B cell (primary cell): ENCODE results near the gene NEUROG2. TPM values are rescaled to one million over a fixed set of nuclear protein-coding genes. Genes with fewer than 3 reads are reported as not detected.

Experiments used
- ATAC-seq: fragments of 200-7000 bp; cut with Tn5 transposase; one replicate; pipeline ENCODE4 v1.10.0; 2021; ENCODE audit warnings: low read depth, mild to moderate bottlenecking, moderate number of reproducible peaks, moderate library complexity
- CTCF ChIA-PET: fragments of 350-600 bp; sonication (Branson Sonifier 250); formaldehyde crosslinking; loops from one replicate; lab custom pipeline; 2021; ENCODE audit warnings: antibody characterized with exemption, inconsistent platforms; lab: Charles Lee
- POLR2A ChIA-PET: fragments of 350-600 bp; sonication (Branson Sonifier 250); formaldehyde crosslinking; loops from one replicate; lab custom pipeline; 2021; ENCODE audit warnings: antibody characterized with exemption; lab: Charles Lee
- DNase-seq: peaks from one replicate; pipeline ENCODE4 v3.0.0; 2013
- H2AFZ ChIP-seq: 2 replicates; pipeline ENCODE4 v1.6.1; 2012; ENCODE audit warnings: mild to moderate bottlenecking, low read depth, low read length; ENCODE audit not compliant: insufficient read depth, poor library complexity, severe bottlenecking
- H3K27ac ChIP-seq, 2 donors: 1 replicate in 1 of 2; 2 replicates in 1 of 2; pipeline ENCODE4 v1.5.1; 2012 to 2013; ENCODE audit warnings: low read length in 2 of 2, mild to moderate bottlenecking in 2 of 2, moderate library complexity in 1 of 2
- H3K27me3 ChIP-seq, 4 experiments: fragments of 200-600 bp in 1 of 4; sonication (generic) in 1 of 4; replicated peaks in 1 of 4; 1 replicate in 2 of 4; 2 replicates in 2 of 4; pipeline versions ENCODE4 v1.6.1 to v1.7.0; 2013 to 2016; ENCODE audit warnings: low read length in 3 of 4, mild to moderate bottlenecking in 2 of 4, mixed read lengths in 1 of 4, moderate library complexity in 1 of 4; ENCODE audit not compliant: insufficient read depth in 4 of 4, control insufficient read depth in 3 of 4; ENCODE audit errors: control extremely low read depth in 1 of 4
- H3K36me3 ChIP-seq, 2 experiments: replicated peaks in 1 of 2; 1 replicate in 1 of 2; 2 replicates in 1 of 2; pipeline versions ENCODE4 v1.6.1 to v1.7.1; 2013; ENCODE audit warnings: low read length in 1 of 2; ENCODE audit not compliant: insufficient read depth in 2 of 2, control insufficient read depth in 1 of 2; ENCODE audit errors: control extremely low read depth in 1 of 2, extremely low read depth in 1 of 2
- H3K4me1 ChIP-seq, 2 donors: fragments of 200-600 bp in 1 of 2; sonication (generic) in 1 of 2; 1 replicate in 1 of 2; 2 replicates in 1 of 2; pipeline versions ENCODE4 v1.5.1 to v1.6.1; 2013 to 2017; ENCODE audit warnings: low read length in 2 of 2; ENCODE audit not compliant: control insufficient read depth in 2 of 2, insufficient read depth in 2 of 2
- H3K4me2 ChIP-seq: replicated peaks from 2 replicates; pipeline ENCODE3; 2012; ENCODE audit warnings: mild to moderate bottlenecking, low read depth, low read length; ENCODE audit not compliant: poor library complexity, severe bottlenecking
- H3K4me3 ChIP-seq, 5 experiments: fragments of 200-600 bp in 1 of 5; sonication (generic) in 1 of 5; 1 replicate in 3 of 5; 2 replicates in 2 of 5; pipeline versions ENCODE4 v1.5.1 to v1.7.0; 2011 to 2016; ENCODE audit warnings: low read length in 4 of 5, mild to moderate bottlenecking in 4 of 5, low read depth in 2 of 5, control low read depth in 1 of 5, moderate library complexity in 1 of 5; ENCODE audit not compliant: insufficient read depth in 1 of 5; ENCODE audit errors: control extremely low read depth in 1 of 5, extremely low read depth in 1 of 5
- H3K79me2 ChIP-seq: fragments of 200-600 bp; sonication (generic); one replicate; pipeline ENCODE4 v1.6.0; 2016; ENCODE audit warnings: low read length; ENCODE audit not compliant: control insufficient read depth, insufficient read depth
- H3K9ac ChIP-seq: fragments of 200-600 bp; sonication (generic); 2 replicates; pipeline ENCODE4 v1.6.1; 2017; ENCODE audit warnings: mild to moderate bottlenecking, low read length, moderate library complexity
- H3K9me3 ChIP-seq, 3 donors: one replicate each; pipeline versions ENCODE4 v1.6.1 to v1.7.1; 2013; ENCODE audit warnings: low read length in 2 of 3; ENCODE audit not compliant: control insufficient read depth in 2 of 3, insufficient read depth in 1 of 3; ENCODE audit errors: control extremely low read depth in 1 of 3
- H4K20me1 ChIP-seq: 2 replicates; pipeline ENCODE4 v1.6.0; 2012; ENCODE audit warnings: mild to moderate bottlenecking, low read length; ENCODE audit not compliant: insufficient read depth, control insufficient read depth, poor library complexity, severe bottlenecking
- H3K27ac Mint-ChIP-seq: one replicate; pipeline ENCODE4 v1.8.0; 2021; ENCODE audit warnings: mixed read lengths
- H3K27me3 Mint-ChIP-seq: one replicate; pipeline ENCODE4 v1.8.0; 2021; ENCODE audit warnings: mixed read lengths
- H3K4me1 Mint-ChIP-seq: one replicate; pipeline ENCODE4 v1.8.0; 2021; ENCODE audit warnings: mixed read lengths
- H3K4me3 Mint-ChIP-seq: one replicate; pipeline ENCODE4 v1.8.0; 2021; ENCODE audit warnings: mixed read lengths
- H3K9me3 Mint-ChIP-seq: one replicate; pipeline ENCODE4 v1.8.0; 2022; ENCODE audit warnings: mixed read lengths; ENCODE audit not compliant: insufficient read depth
- EZH2 ChIP-seq: IDR thresholded peaks from 2 replicates; pipeline ENCODE4 v1.6.1; 2012; ENCODE audit warnings: borderline replicate concordance, low read depth, mild to moderate bottlenecking, moderate library complexity, low read length; ENCODE audit not compliant: insufficient read depth, poor library complexity, severe bottlenecking
- WGBS: methylation state at CpG from one replicate; pipeline ENCODE4 v1.1.5; 2013; ENCODE audit warnings: missing lambda C conversion rate; ENCODE audit not compliant: insufficient coverage; 5-methylcytosine and 5-hydroxymethylcytosine counted together
- intact Hi-C: fragments of 100-400 bp; cut with micrococcal nuclease; formaldehyde crosslinking; loops from one replicate; pipeline ENCODE4 v1.10.0; 2022
- polyA plus RNA-seq: library from polyadenylated mRNA; depleted of rRNA; stranded (reverse); fragments of >200 nt; gene quantifications from 2 replicates; pipeline ENCODE4 v1.2.3, GENCODE V29; 2012
- total RNA-seq, 2 donors: library from RNA; stranded (reverse); fragments of 120-200 nt in 1 of 2; gene quantifications; 1 replicate in 1 of 2; 2 replicates in 1 of 2; pipeline versions ENCODE4 v1.2.3 to v1.2.4, GENCODE V29; 2013 to 2022
- TF ChIP-seq, protein P1 (sequence below): fragments of 200-600 bp; IDR thresholded peaks from one replicate; pipeline ENCODE4 v1.8.0; 2022; ENCODE audit warnings: antibody characterized with exemption, mild to moderate bottlenecking

The NEUROG2 gene
- total and polyA plus RNA-seq, 2 donors (not counting 1 experiment from before 2014, with no cell fraction given): not detected

DNA sequence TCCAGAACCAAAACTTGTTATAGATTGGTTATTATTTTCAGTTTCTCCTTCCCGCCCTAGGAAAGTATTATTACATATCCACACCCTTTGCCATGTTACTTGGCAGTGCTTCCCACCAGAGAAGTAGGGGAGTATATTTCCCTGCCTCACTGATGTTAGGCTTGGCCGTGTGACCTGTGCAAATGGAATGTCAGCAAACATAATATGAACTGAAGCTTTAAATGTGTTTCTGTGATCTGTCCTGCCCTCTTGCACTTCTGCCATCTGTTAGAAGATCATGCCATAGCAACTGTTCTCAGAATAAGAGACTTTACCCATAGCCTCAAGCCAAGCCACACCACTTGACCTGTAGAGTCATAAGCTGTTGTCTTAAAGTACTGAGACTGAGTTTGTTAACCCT, 36.7 kb upstream of the NEUROG2 start:
- Histone ChIP-seq H3K27ac (no peak overlapping the region), H2AFZ (no peak overlapping the region), H3K4me3 (no peak overlapping the region), H4K20me1 (no peaks in the 10 kb centered on the region), H3K9me3 (no peaks in the 10 kb centered on the region), H3K4me2 (no peak overlapping the region), H3K9ac (no peak overlapping the region), H3K4me1 (no peaks in the 10 kb centered on the region), H3K36me3 (no peaks in the 10 kb centered on the region), H3K27me3 (no peaks in the 10 kb centered on the region), H3K79me2 (no peaks in the 10 kb centered on the region)
- Mint-ChIP-seq H3K27ac (no peak overlapping the region), H3K4me3 (no peak overlapping the region), H3K27me3 (no peaks in the 10 kb centered on the region), H3K9me3 (no peaks in the 10 kb centered on the region), H3K4me1 (no peaks in the 10 kb centered on the region)
- TF ChIP-seq EZH2: no peak
- TF ChIP-seq, protein P1, sequence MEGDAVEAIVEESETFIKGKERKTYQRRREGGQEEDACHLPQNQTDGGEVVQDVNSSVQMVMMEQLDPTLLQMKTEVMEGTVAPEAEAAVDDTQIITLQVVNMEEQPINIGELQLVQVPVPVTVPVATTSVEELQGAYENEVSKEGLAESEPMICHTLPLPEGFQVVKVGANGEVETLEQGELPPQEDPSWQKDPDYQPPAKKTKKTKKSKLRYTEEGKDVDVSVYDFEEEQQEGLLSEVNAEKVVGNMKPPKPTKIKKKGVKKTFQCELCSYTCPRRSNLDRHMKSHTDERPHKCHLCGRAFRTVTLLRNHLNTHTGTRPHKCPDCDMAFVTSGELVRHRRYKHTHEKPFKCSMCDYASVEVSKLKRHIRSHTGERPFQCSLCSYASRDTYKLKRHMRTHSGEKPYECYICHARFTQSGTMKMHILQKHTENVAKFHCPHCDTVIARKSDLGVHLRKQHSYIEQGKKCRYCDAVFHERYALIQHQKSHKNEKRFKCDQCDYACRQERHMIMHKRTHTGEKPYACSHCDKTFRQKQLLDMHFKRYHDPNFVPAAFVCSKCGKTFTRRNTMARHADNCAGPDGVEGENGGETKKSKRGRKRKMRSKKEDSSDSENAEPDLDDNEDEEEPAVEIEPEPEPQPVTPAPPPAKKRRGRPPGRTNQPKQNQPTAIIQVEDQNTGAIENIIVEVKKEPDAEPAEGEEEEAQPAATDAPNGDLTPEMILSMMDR: no peak
- POLR2A ChIA-PET: no interaction called here
- no CpG with 5 or more reads among the region's 2 CpGs for WGBS
- ATAC-seq (no peak), DNase-seq (no peak)
- CTCF ChIA-PET: no interaction called here
- intact Hi-C loops: no loop called here

DNA sequence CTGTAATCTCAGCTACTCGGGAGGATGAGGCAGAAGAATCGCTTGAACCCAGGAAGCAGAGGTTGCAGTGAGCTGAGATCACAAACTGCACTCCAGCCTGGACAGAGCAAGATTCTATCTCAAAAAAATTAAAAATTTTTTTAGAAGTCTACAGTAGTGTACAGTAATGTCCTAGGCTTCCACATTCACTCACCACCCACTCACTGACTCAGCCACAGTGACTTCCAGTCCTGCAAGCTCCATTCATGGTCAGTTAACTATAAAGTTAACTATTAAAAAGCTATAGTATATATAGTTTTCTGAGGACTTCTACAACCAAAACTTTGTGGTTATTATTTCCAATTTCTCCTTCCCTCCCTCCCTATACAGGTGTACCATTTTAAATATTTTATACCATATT, 34.7 kb upstream of the NEUROG2 start:
- H3K27me3 Mint-ChIP-seq: no peaks in the 10 kb centered on the region
- no peaks in the 10 kb centered on the region for H3K36me3 ChIP-seq
- no peaks in the 10 kb centered on the region for H3K9me3 ChIP-seq
- intact Hi-C loops: no loop called here
- H3K4me2 ChIP-seq: no peak overlapping the region
- no peaks in the 10 kb centered on the region for H3K79me2 ChIP-seq
- H3K4me3 ChIP-seq: no peak overlapping the region
- H3K27ac ChIP-seq: no peak overlapping the region
- ATAC-seq: no peak
- TF ChIP-seq, protein P1: no peak
- TF ChIP-seq EZH2: no peak
- 100% methylated on average over 1 of the region's 2 CpGs for WGBS
- H3K27me3 ChIP-seq: no peaks in the 10 kb centered on the region
- CTCF ChIA-PET: interaction anchor here (0.6 kb wide), 1 partner anchor 425 kb away, joined by 4 read pairs; no protein-coding TSS in a partner anchor
- H3K4me3 Mint-ChIP-seq: no peak overlapping the region
- H4K20me1 ChIP-seq: no peaks in the 10 kb centered on the region
- H3K9ac ChIP-seq: no peak overlapping the region
- no peaks in the 10 kb centered on the region for H3K4me1 ChIP-seq
- DNase-seq: no peak
- no peak overlapping the region for H2AFZ ChIP-seq
- H3K9me3 Mint-ChIP-seq: no peaks in the 10 kb centered on the region
- POLR2A ChIA-PET: no interaction called here
- no peak overlapping the region for H3K27ac Mint-ChIP-seq
- no peaks in the 10 kb centered on the region for H3K4me1 Mint-ChIP-seq
